Endothelial cell (in vitro differentiated cells): ENCODE data around the gene HIF1A. TPM values are rescaled to one million over a fixed set of nuclear protein-coding genes. Genes with fewer than 3 reads are reported as not detected.
A peak's percentile ranks its signal among the peaks of the same experiment; 100 is the strongest.

Source experiments
- DNase-seq: peaks from one replicate; pipeline ENCODE4 v3.0.0; 2021; ENCODE audit warnings: low spot score
- H3K27ac Mint-ChIP-seq: one replicate; pipeline ENCODE4 v1.8.0; 2021; ENCODE audit warnings: mixed read lengths, inconsistent platforms; ENCODE audit not compliant: unreplicated experiment
- H3K27me3 Mint-ChIP-seq: one replicate; pipeline ENCODE4 v1.8.0; 2021; ENCODE audit warnings: mild to moderate bottlenecking, moderate library complexity, mixed read lengths, inconsistent platforms; ENCODE audit not compliant: unreplicated experiment
- H3K36me3 Mint-ChIP-seq: one replicate; pipeline ENCODE4 v1.8.0; 2021; ENCODE audit warnings: mild to moderate bottlenecking, low read depth, mixed read lengths, inconsistent platforms; ENCODE audit not compliant: unreplicated experiment
- H3K4me1 Mint-ChIP-seq: one replicate; pipeline ENCODE4 v1.8.0; 2021; ENCODE audit warnings: mild to moderate bottlenecking, mixed read lengths, inconsistent platforms; ENCODE audit not compliant: unreplicated experiment
- H3K4me3 Mint-ChIP-seq: one replicate; pipeline ENCODE4 v1.8.0; 2021; ENCODE audit warnings: mild to moderate bottlenecking, mixed read lengths, inconsistent platforms; ENCODE audit not compliant: unreplicated experiment
- H3K9me3 Mint-ChIP-seq: one replicate; pipeline ENCODE4 v1.8.0; 2021; ENCODE audit warnings: mixed read lengths, inconsistent platforms; ENCODE audit not compliant: unreplicated experiment
- total RNA-seq: library from RNA; stranded (reverse); fragmentation: NEBNext Ultra II Directional; extraction: Animal tissue kit (Norgen Biotek cat#: 25700); gene quantifications from one replicate; pipeline ENCODE4 v1.2.1, GENCODE V29; 2021; ENCODE audit not compliant: unreplicated experiment
- TF ChIP-seq, protein P1 (sequence below): fragments of 200-600 bp; sonication (generic); IDR thresholded peaks from one replicate; pipeline ENCODE4 v1.5.0; 2021; ENCODE audit warnings: antibody characterized with exemption; ENCODE audit not compliant: unreplicated experiment

The HIF1A gene
- total RNA-seq, 1 donor from 2014 or later: 203 TPM

DNA sequence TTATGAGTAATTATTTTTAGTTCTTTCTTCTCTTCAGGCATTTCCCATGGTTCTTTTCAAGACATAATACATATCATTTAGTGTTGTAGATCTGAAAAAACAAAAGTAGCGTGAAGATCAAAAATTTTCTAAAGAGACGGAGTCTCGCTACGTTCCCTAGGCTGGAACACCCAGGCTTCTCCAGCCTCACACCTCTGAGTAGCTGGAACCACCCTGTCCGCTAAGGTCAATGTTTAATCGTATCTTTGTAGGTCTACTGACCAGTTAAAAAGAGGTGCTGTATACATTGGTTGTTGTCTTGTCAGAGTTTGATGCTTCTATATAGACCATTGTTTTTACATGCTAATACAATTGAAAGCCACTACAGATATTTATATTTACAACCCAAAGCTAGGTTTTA, 1.3 kb upstream of the HIF1A start:
- Mint-ChIP-seq H3K4me1 (peaks cover 38% of the 10 kb centered on the region), H3K27me3 (peaks cover 5% of the 10 kb centered on the region), H3K9me3 (no peaks in the 10 kb centered on the region), H3K36me3 (peaks cover 8% of the 10 kb centered on the region), H3K4me3 (peak overlapping the region; percentile 94), H3K27ac (no peak overlapping the region)
- no peak for DNase-seq
- TF ChIP-seq, protein P1, sequence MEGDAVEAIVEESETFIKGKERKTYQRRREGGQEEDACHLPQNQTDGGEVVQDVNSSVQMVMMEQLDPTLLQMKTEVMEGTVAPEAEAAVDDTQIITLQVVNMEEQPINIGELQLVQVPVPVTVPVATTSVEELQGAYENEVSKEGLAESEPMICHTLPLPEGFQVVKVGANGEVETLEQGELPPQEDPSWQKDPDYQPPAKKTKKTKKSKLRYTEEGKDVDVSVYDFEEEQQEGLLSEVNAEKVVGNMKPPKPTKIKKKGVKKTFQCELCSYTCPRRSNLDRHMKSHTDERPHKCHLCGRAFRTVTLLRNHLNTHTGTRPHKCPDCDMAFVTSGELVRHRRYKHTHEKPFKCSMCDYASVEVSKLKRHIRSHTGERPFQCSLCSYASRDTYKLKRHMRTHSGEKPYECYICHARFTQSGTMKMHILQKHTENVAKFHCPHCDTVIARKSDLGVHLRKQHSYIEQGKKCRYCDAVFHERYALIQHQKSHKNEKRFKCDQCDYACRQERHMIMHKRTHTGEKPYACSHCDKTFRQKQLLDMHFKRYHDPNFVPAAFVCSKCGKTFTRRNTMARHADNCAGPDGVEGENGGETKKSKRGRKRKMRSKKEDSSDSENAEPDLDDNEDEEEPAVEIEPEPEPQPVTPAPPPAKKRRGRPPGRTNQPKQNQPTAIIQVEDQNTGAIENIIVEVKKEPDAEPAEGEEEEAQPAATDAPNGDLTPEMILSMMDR: no peak

DNA sequence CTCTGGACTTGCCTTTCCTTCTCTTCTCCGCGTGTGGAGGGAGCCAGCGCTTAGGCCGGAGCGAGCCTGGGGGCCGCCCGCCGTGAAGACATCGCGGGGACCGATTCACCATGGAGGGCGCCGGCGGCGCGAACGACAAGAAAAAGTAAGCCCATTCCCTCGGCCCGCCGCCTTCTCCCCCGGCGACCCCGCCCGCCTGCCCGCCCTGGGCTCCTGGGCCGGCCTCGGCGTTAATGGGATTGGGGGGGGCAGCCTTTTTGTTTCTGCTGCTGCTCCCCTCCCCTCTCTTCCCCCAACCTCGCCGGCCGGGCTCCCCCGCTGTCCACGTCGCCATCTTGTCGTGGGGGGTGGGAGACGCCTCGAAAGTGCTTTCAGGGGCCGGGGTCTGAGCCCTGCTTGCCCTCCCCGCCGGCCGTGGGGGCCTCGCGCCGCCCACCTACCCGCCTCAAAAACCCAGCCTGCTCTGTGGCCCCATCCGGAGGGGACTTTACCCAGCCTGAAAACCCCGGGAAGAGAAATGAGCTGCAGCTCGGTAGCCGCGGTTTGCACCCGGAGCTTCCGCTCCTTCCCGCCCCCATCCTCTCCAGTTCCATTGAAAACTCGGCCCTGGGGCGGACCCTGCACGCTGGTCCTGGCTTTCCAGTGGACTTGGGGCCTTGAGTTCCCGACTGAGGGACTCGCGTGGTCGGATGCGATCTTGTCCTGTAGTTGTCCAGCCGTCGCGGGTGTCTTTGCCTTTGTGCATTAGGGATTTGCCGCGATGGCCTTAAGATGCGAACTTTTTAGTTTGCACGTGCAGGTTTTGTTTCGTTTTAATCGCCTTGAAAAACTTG, 598 bp downstream of the HIF1A start:
- H3K36me3 Mint-ChIP-seq: peaks cover 8% of the 10 kb centered on the region
- H3K27ac Mint-ChIP-seq: peak overlapping the region; percentile 93
- TF ChIP-seq, protein P1: no peak
- H3K9me3 Mint-ChIP-seq: no peaks in the 10 kb centered on the region
- H3K4me1 Mint-ChIP-seq: peaks cover 50% of the 10 kb centered on the region
- peaks cover 5% of the 10 kb centered on the region for H3K27me3 Mint-ChIP-seq
- peak overlapping the region; percentile 97 for H3K4me3 Mint-ChIP-seq
- DNase-seq: peak; percentile 69

DNA sequence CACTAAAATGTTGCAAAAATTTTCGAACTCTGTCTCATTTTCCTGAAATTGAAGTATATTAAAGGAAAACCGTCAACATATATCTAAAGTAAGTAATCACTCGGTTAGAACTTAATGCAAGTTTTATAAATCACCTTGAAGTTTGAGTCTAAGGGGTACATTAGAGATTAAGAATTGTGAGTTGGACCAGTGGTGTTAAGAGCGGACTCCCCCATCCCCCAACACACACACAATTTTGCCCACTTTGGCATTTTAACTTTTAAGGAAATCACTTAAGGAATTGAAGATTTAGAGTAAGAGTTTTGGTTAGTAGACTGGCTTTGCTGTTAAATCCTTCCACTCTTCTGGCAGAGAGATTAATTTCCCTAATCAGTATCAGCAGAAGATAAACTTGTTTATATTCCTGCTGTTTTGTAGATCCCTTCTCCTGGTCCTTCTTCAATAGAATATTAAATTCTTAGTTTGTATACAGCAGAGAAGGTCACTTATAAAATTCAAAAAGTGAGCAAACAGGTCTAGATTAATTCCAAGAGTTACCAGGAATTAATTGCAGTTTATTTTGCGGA, 1.5 kb downstream of the HIF1A start:
- Mint-ChIP-seq H3K36me3 (peaks cover 8% of the 10 kb centered on the region), H3K4me3 (peak overlapping the region; percentile 97), H3K27me3 (peaks cover 5% of the 10 kb centered on the region), H3K9me3 (no peaks in the 10 kb centered on the region), H3K27ac (peak overlapping the region; percentile 88), H3K4me1 (peaks cover 43% of the 10 kb centered on the region)
- DNase-seq: no peak
- TF ChIP-seq, protein P1: no peak

DNA sequence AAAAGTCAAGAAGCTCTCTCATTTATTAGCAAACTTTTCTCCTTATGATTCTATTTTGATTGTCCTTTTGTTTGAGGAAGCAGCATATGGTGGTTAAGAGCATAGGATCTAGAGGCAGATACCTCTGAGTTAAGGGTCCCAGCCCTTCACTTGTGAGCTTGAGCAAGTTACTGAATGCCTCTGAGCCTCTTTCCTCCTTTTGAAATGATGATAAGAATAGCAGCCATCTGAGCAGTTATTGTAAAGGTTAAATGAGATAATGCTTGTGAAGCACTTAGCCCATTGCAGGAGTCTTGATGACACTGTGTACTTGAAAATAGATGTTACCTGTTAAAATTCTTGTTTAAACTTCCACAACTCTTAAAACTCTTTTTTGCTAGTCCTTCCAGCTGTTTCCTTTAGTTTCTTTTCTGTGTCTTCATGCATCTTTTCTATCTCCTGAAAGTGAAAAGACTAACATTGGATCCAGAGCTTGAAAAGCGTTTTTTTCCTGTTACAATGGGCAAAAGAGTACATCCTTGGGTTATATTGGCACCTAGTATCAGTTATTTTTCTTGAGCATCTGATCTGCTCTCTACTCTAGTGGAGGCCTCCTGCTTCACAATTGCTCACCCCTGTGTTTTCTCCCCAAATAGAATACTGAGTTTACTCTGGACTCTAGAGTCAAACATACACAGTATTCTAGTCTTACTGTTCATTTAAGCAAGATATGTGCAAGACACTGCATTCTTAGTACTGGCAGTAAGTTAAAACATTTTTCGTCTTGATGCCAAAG, 3.1 kb downstream of the HIF1A start:
- Mint-ChIP-seq H3K9me3 (no peaks in the 10 kb centered on the region), H3K27ac (peak overlapping the region; percentile 37), H3K27me3 (peaks cover 5% of the 10 kb centered on the region), H3K36me3 (peaks cover 8% of the 10 kb centered on the region), H3K4me3 (peak overlapping the region; percentile 97), H3K4me1 (peaks cover 50% of the 10 kb centered on the region)
- TF ChIP-seq, protein P1: no peak
- no peak for DNase-seq
